ENCODE results near the gene PRRT1. TPM values are rescaled to one million over a fixed set of nuclear protein-coding genes. Genes with fewer than 3 reads are reported as not detected.
"Not testable (repeated sequence)": the region's sequence is repeated elsewhere in the genome, so short reads cannot be mapped to it uniquely, and the experiment has no call there.

Gene PRRT1
- total RNA-seq, 1 donor from 2014 or later, result 0.46 TPM

DNA sequence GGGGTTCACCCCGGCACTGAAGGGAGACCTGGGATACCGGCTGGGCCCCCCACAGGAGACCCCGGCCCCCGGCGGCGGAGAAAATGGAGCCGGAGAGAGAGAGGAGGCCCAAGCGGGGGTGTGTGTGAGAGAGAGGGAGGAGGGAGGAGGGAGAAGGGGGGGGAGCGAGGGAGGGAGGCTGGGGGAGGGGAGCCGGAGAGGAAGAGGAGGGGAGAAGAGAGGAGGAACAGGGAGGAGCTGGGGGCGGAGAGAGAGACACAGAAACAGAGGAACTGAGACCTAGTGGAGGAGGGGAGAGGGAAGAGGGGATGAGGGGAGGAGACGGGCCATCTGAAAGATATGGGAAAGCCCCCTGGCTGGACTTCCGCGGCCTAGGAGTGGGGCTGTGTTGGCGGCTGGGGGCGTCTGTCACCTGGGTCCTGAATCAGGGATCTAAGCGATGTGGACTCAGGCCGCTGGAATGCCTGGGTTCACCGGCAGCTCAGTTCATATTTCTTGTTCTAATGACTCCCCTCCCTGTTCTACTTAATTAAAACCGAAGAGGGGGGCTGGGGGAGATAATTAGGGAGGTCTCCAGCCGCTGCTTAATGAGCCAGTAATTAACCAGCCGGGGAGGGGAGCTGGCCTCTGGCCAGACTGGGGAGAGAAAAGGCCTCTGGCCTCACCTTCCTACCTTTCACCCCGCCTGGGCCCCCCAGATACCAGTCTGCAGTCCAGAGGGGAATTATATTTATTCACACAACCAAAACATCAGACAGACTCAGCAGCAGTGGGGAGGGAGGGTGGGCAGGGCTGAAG lies 38.5 kb upstream of the PRRT1 start, which contains the start of gene PBX2:
Gene PBX2, minus strand, starts transcription at position 149 of the 798 bp plus-strand sequence. CDS start 287 bp downstream, outside the sequence.
- DNase-seq (ENCODE audit: missing footprints) (peak; percentile 93), ATAC-seq (peak; percentile 84)
- intact Hi-C loops (cut with DNase I), result loop anchor here (10.0 kb wide), 1 partner anchor 1015 kb away; the partner anchor contains the start of genes HSD17B8, RING1, RXRB and SLC39A7

DNA sequence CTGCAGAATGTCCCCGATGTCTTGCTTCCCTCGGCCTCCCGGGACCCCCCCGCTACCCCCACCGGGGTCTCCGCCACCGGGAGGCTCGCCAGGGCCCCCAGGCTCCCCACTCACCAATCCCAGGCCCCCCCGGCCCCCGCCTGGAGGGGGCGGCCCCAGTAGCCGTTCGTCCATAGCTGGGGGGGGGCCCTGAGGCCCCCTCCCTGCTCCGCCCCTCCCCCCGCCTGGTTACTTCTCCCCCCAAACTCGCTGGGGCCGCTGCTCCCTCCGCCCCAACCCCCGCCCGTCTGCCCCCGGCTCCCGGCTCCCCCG lies 38.0 kb upstream of the PRRT1 start:
- DNase-seq (ENCODE audit: missing footprints), result no peak
- intact Hi-C loops (cut with DNase I), result loop anchor here (10.0 kb wide), 1 partner anchor 1015 kb away; the partner anchor contains the start of genes HSD17B8, RING1, RXRB and SLC39A7
- ATAC-seq, result no peak

DNA sequence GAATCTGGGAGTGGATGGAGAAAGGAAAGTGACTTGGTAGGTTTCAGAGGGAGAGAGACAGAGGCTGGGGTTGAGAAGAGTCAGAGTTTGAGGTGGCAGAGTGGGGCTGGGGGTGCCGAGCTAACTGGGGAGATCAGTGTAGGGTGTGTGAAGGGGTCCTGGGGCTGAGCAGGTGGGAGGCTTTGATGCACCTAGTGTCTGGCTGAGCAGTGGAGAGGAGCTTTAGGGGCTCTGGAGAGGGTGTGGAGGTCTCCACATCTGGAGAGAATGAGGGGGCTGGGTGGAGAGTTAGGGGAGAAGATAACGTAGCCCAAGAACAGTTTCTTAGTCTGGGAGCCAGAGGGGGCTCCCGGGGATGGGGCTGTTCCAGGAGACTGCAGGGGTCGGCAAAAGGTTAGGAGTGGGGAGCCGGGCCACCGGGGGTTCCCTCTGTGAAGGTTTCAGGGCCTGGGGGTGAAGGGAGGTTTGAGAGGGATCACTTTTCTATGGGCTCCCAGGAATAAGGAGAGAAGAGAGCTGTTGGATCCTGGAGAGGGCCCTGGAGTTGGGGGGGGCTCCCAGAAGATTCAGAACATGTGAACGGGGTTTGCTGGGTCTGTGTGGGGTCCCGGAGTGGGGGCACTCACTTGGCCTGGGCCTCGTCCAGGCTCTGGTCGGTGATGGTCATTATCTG lies 37.5 kb upstream of the PRRT1 start:
- no peak for DNase-seq (ENCODE audit: missing footprints)
- intact Hi-C loops (cut with DNase I), result no loop called here
- ATAC-seq, result no peak

DNA sequence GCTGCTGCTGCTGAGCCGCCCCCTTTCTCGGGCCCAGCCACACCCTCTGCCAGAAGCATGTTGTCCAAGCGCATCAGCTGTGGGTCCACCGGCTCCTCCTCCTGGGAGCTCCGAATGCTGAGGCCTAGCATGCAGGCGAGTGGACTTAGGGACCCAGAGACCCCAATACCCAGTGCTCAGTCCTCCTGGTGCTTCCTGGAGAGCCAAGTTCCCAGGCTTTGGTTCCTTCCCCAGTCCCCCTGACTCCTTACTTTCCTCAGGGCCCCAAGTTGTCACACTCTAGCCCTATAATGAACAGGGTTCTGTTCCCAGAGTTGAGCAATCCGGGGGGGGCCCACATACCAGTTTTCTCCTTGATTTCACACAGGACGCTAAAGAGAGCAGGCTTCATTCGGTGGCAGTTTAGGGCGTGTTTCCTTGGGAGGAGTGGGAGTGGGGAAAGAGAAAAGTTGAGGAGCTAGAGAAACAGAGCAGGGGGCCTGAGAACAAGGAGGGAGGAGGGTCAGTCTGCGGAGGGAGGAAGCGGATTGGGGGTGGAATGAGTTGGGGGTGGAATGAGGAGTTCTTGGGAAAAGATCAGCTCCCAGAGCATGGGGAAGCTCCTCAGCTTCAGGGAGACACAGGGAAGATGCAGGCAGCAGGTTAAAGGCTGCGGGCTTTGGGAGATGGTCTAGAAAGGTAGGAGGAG lies 36.8 kb upstream of the PRRT1 start:
- intact Hi-C loops (cut with DNase I), result no loop called here
- no peak for DNase-seq (ENCODE audit: missing footprints)

DNA sequence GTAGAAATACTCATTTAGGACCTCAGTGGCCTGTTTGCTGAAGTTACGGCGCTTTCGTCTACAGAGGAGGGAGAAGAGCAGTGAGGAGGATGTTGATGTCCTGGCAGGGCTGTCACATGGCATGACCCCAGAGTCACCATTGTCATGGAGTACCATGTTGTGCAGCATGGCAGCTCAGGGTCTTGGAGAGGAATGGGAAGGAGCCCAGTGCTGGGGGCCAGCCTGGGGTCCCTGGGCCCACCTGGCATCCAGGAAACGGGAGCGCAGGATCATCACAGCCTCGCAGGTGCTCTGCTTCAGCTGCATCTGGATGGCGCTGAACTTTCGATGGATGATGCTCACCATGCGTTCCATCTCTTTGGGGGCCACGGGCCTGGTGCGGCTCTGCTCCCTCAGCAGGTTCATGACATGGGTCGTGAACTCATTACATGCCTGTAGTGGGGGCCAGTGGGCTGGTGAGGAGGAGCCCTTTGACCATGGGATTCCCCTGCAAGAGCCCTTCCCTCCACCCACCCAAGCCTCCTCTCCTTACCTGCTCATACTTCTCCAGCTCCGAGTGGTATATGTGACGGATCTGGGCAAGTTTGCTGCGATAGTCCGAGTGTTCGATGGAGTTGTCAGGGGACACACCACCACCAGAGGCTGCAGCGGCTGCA lies 36.1 kb upstream of the PRRT1 start:
- intact Hi-C loops (cut with DNase I); DNase-seq (ENCODE audit: missing footprints); ATAC-seq: not testable (repeated sequence)

More for the DNA sequence above, 36.8 kb upstream of the PRRT1 start:
- ATAC-seq, result no peak

DNA sequence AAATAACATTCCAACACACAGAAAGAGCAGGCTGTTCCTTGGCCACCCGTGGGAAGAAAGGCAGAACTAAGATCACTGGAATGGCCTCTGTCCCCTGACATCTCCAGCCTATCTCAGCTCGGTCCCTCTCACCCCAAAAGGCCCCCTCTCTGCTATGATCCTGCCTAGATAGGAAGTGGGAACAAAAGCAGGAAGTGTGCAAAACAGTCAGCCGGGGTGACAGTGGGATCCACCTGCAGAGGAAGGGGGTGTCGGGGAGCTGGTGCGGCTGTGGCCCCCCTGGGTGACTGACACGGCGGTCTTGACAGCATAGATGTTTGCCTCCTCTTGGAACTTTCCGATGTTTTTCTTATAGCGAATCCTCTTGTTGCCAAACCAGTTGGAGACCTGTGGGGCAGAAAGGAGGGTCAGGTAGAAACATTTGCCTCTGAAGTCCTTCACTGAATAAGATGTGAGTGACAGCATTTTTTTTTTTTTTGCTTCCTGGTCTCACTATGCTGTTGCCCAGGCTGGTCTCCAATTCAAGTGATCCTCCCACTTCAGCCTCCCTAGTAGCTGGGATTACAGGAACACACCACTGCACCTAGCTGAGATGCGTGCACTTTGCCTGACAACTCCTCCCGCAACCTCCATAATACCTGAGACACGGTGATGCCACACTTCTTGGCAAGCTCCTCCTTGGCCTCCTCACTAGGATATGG lies 35.4 kb upstream of the PRRT1 start:
- intact Hi-C loops (cut with DNase I), result no loop called here
- no peak for DNase-seq (ENCODE audit: missing footprints)
- ATAC-seq, result no peak

DNA sequence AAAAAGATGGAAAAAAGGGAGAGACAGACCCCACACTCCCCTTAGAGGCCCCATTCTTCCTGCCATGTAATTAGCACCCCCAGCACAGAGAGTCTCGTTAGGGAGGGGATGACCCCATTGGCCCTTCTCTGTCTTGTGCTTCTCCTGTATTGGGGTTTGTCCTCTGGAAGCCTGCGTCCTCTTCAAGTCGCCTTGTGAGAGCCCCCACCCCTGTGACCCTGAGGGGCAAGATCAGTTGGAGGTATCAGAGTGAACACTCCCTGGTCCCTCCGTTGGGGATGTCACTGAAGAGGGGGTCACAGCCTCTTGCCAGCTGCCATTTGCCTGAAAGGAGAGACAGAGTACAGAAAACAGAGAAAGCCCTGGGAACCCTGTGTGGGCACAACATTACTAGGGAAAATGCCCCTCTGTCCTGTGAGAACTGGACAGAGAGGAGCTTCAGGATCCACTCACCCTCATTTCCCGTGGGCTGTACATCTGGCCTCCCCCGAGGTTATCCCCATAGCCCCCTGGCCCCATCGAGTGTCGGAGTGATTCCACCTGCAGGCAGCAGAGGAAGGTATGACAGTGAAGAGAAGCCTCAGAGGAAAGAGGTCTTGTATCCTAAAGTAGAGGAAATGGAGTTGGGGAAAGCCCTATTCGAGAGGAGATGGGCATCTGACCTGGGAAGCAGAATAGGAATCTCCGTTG lies 34.6 kb upstream of the PRRT1 start:
- ATAC-seq; DNase-seq (ENCODE audit: missing footprints); intact Hi-C loops (cut with DNase I): not testable (repeated sequence)

DNA sequence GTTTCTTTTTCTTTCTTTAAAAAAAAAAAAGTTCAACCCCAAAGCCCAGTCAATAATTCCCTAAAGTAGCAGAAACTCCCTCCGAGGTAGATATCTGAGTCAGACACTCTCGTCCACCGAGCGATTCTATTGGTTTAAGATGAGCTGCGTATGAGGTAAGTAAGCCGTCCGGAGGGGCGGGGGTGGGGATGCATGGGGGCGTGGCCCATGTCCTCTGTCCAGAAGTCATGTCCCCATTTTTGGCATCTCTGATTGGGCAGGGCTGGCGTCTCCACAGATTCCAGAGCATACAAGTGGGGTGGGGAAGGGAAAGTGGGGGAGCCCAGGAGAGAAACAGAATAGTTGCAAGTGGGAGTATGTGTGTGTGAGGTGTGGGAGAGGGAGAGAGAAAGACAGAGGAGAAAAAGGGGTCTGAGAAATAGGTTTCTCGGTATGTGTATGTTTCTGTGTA lies 34.0 kb upstream of the PRRT1 start:
- DNase-seq (ENCODE audit: missing footprints), result peak; percentile 83
- peak; percentile 72 for ATAC-seq
- intact Hi-C loops (cut with DNase I), result not testable (repeated sequence)

DNA sequence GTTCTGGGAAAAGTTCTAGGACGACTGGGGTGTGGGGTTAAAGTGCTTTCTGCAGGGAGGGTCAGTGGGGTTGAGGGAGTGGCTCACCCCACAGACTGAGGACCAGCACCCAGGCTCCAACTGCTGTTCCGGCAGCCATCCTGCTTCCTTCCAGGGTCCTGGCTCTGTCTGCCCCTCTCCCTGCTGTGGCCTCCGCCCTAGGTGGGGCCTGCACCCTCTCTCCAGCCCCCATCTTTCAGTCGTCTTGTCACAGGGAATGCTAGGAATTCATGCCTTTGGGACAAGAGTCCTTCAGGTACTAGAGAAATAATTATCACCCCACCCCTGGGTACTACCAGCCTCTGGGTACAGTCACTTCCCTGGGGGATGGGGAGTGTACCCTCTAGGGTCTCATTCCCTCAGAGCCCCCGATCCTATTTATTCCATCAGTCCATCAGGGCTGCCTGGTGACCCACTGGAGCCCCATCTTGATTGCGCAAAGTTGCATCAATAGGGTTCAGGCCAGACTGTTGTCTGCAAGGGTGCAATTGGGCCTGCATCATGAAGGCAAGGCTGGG lies 32.4 kb upstream of the PRRT1 start, which contains the start of gene AGER:
Gene AGER, minus strand, starts transcription at position 170 of the 557 bp plus-strand sequence. Its CDS starts 31 bp downstream, at position 139.
- intact Hi-C loops (cut with DNase I), result no loop called here
- ATAC-seq (no peak), DNase-seq (ENCODE audit: missing footprints) (no peak)

DNA sequence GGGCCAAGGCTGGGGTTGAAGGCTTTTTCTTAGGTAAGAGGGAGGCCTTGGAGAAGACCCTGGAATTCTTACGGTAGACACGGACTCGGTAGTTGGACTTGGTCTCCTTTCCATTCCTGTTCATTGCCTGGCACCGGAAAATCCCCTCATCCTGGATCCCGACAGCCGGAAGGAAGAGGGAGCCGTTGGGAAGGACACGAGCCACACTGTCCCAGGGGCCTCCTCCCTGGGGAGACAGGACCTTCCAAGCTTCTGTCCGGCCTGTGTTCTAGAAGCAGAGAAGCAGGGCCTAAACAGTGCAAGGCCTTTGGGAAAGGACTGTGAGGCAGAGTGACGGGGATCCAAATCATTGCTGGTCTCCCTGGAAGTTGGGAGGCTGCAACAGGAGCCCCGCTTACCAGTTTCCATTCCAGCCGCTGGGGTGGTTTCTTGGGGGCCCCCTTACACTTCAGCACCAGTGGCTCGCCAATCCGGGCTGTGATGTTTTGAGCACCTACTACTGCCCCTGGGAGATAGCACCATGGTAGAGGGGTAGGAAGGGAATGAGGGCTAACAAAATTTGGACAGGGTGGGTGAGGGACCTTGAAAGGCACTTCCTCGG lies 31.8 kb upstream of the PRRT1 start:
- intact Hi-C loops (cut with DNase I), result no loop called here
- ATAC-seq, result no peak
- DNase-seq (ENCODE audit: missing footprints), result no peak

DNA sequence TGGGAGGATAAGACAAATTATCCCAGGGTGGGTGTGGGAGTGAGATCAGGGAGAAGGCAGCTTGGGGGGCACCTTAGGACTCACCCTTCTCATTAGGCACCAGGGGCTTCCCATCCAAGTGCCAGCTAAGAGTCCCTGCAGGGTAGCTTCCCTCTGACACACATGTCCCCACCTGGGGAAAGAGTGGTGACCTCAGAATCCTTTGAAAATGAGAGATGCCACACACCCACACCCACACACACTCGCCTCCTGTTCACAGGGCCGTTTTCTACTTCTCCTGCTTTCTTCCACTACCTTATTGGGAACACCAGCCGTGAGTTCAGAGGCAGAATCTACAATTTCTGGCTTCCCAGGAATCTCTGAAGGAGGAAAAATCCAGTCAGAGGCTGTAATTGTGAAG lies 31.3 kb upstream of the PRRT1 start:
- DNase-seq (ENCODE audit: missing footprints) (no peak), ATAC-seq (no peak)
- intact Hi-C loops (cut with DNase I), result no loop called here

DNA sequence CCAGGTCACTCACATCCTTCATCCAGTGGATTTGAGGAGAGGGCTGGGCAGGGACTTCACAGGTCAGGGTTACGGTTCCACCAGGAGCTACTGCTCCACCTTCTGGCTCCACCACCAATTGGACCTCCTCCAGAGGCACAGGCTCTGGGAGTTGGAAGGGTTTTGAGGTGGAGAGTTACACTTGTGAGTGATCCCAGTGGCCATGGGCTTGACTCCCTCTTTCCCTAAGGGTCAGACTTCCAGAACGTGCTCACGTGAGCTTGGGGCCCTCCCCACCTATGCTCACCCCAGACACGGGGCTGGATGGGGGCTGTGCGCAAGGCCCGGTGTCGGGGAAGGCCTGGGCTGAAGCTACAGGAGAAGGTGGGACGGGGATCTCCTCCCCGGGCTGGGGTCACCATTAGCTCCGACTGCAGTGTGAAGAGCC lies 30.8 kb upstream of the PRRT1 start:
- no peak for DNase-seq (ENCODE audit: missing footprints)
- ATAC-seq, result no peak
- intact Hi-C loops (cut with DNase I), result no loop called here

DNA sequence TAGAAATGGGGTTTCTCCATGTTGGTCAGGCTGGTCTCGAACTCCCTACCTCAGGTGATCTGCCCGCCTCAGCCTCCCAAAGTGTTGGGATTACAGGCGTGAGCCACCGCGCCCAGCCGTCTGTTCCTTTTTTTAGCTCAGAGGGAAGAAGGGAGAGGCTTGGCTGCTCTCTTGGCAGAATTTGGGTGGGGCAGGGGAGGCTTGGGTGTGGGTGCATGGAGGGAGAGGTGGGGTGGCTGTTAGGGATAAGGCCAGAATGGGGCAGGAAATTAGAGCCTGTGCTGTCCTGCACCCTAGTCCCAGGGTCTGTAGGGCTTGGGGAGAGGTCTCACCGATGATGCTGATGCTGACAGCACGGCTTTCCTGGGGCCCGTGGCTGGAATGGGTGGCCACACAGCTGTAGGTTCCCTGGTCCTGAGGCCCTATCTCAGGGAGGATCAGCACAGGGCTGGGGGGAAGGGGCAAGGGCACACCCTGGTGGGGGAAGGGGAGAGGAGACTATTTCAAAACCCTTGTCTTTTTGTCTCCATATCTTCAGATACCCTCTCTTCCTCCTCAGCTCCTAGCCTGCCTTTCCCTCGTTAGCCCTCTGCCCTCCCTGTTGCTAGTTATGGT lies 30.3 kb upstream of the PRRT1 start:
- ATAC-seq, result no peak
- intact Hi-C loops (cut with DNase I), result no loop called here
- no peak for DNase-seq (ENCODE audit: missing footprints)

DNA sequence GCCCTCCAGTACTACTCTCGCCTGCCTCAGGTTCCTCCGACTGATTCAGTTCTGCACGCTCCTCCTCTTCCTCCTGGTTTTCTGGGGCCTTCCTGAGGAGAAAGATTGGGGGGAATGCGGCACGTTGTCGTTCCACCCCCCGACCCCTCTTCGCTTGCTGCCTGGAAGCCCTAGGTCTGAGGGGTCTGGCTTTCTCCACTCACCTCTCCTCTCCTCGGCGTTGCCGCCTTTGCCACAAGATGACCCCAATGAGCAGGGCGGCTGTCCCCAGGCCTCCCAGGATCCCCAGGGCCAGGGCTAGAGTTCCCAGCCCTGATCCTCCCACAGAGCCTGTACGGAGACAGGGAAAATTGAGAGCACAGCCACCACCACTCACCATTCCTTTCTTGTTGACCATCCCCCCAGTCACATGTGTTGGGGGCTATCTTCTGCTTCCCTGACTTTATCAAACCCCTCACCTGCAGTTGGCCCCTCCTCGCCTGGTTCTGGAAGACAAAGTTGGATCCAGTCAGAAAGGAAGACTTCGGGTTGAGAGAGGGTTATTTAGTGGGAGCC lies 29.5 kb upstream of the PRRT1 start:
- intact Hi-C loops (cut with DNase I), result no loop called here
- ATAC-seq (no peak), DNase-seq (ENCODE audit: missing footprints) (no peak)

DNA sequence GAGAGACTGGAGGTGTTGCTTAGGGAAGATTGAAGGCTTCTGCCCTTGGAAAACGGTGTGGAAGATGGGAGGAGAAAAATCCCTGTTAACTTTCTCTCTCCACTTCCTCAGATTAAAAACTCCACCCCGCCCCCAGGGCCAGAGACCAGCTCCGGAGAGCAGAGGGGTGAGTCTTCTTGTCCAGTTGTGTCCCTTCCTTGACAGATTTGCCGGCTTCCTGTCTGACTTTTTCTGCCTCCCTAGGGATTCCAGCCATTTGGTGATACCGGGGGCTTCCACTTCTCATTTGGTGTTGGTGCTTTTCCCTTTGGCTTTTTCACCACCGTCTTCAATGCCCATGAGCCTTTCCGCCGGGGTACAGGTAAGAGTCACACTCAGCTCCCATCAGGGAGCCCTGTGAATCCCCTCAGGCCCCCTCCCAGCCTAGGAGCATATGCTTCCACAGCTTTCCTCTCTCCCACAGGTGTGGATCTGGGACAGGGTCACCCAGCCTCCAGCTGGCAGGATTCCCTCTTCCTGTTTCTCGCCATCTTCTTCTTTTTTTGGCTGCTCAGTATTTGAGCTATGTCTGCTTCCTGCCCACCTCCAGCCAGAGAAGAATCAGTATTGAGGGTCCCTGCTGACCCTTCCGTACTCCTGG lies 28.1 kb upstream of the PRRT1 start:
- ATAC-seq (no peak), DNase-seq (ENCODE audit: missing footprints) (no peak)
- intact Hi-C loops (cut with DNase I), result loop anchor here (10.0 kb wide), 1 partner anchor 515 kb away; the partner anchor contains the start of genes C6orf47, CSNK2B, GPANK1 and LY6G5B

Measured in Right ventricle myocardium inferior (tissue), 1 donor.